HG02943 (cell line): ENCODE measurements around the gene MRPL10.
"Not testable (repeated sequence)": the region's sequence is repeated elsewhere in the genome, so short reads cannot be mapped to it uniquely, and the experiment has no call there.

ENCODE experiments used
- ATAC-seq: cut with Tn5 transposase; IDR thresholded peaks from one replicate; pipeline ENCODE4 v1.9.1; 2021; ENCODE audit warnings: mild to moderate bottlenecking, low read depth, moderate library complexity; ENCODE audit not compliant: unreplicated experiment

The MRPL10 gene

GRCh38 chr17:47801176-47801765 lies 30.1 kb downstream of the MRPL10 start:
- ATAC-seq: no peak

DNA sequence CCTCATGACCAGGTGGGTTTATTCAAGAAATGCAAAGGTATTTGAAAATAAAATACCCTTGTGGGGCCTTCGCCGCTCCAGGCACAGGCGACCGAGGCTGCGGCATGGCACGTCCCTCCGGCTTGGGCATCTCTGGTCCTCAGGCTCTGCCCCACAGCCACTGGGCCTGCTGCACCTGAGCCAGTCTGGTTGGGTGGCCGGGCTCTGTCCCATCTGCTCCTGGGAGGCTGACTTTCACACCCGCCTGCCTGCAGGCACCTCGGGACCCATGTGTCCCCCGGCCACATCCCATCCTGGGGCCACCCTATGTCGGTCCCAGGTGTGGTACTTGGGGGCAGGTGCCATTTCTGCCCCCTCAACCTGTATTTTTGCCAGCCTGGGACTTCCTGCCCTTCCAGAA lies 30.7 kb downstream of the MRPL10 start:
- no peak for ATAC-seq

- no peak for ATAC-seq
These were observed 33.5 kb downstream of the MRPL10 start for GRCh38 chr17:47797797-47798196.

DNA sequence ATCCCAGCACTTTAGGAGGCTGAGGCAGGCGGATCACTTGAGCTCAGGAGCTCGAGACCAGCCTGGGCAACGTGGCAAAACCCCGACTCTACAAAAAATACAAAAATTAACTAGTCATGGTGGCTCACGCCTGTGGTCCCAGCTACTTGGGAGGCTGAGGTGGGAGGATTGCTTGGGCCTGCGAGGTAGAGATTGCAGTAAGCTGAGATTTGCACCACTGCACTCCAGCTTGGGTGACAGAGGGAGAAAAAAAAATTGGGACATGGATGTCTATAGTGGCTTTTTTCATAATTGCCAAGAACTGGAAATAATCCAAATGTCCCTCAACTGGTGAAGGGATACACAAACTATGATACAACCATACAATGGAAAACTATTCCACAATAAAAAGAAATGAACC lies 38.4 kb downstream of the MRPL10 start:
- ATAC-seq: no peak

- no peak for ATAC-seq
These were observed 38.9 kb downstream of the MRPL10 start for GRCh38 chr17:47792457-47792856.

DNA sequence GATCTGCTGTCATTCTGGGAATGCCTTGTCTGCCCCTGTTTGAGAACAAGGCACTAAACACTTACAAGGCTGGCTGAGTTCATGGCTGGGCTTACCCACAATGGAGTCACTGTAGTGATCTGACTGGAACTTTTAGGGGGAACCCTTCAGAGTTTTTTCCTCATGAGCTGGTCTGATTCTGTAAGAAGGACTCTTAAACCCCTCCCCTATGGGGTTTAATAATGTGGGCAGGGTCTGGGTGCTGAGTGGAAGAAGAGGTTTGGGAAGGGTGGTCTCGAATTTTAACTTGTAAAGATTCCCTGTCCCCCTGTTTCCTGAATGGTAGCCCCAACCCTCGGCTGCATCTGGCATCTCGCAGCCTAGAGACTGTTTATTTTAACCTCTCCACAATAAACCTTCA lies 40.3 kb downstream of the MRPL10 start:
- ATAC-seq: no peak

GRCh38 chr17:47789611-47790561 lies 41.5 kb downstream of the MRPL10 start:
- ATAC-seq: no peak

GRCh38 chr17:47785538-47786123 lies 45.7 kb downstream of the MRPL10 start:
- no peak for ATAC-seq

GRCh38 chr17:47781397-47781796 lies 49.9 kb downstream of the MRPL10 start:
- no peak for ATAC-seq

DNA sequence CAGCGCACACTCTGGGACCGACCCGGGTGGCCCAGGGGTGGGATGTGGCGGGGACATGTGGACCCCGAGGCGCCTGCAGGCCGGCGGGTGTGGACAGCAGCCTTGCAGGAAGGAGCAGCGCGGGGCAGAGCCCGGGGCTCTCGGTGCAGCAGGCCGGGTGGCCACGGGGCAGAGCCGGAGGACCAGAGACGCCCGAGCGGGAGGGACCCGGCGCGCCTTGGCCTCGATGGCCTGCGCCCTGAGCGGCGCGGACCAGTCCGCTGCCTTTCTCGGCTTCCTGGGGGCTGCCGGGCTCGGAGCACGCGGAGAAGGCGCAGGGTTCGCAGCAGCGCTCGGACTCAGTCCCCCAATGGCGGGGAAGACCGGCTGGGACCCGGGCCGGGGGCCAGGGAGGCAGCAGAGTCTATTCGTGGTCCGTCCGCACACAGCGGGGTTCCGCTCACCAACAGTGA lies 53.1 kb downstream of the MRPL10 start:
- ATAC-seq: no peak

DNA sequence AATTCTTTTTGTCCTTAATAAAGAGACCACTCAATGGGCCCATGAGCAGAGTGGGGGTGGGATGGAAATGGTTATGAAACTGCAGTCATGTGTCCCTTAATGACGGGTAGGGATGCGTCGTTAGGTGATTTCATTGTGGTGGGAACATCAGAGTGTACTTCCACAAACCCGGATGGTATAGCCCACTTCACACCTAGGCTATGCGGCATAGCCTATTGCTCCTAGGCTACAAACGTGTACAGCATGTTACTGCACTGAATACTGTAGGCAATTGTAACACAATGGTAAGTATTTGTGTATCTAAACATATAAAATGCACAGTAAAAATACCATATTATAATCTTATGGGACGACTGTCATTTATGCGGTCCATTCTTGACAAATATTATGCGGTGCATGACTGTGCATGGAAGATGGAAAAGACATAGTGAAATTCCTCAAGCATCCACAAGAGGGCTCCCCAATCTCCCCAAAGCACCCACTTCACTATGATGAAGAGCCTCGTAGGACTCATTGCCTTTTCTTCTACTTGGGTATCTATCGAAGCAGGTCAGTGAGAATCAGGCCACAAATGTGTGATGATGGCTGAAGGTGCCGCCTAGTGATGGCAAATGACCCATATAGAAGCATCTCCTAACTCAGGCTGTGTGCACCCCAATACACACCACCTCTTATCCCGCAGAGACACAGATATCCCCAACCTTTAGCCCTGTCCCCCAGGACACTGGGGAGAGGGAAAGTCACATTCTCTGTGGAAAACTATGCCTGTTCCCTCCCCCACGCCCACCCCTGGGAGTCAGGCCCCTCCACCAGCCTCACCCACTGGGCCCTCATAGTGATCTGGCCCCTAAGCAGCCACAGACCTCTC lies 54.8 kb downstream of the MRPL10 start:
- ATAC-seq: no peak

GRCh38 chr17:47774987-47775580 lies 56.3 kb downstream of the MRPL10 start:
- no peak for ATAC-seq

GRCh38 chr17:47774331-47774730 lies 57.0 kb downstream of the MRPL10 start:
- ATAC-seq: no peak

- not testable (repeated sequence) for ATAC-seq
These were observed 57.7 kb downstream of the MRPL10 start for GRCh38 chr17:47773649-47774048.
